GM23338 (cell line): Measurements from ENCODE around the gene CCDC73. TPM values are rescaled to one million over a fixed set of nuclear protein-coding genes. Genes with fewer than 3 reads are reported as not detected.

Source experiments
- ATAC-seq: fragments of 200-7000 bp; cut with Tn5 transposase; 3 replicates; pipeline ENCODE4 v1.9.1; 2020
- DNase-seq: peaks from one replicate; pipeline ENCODE4 v3.0.0-alpha.2; 2015; ENCODE audit warnings: low spot score
- H2AFZ ChIP-seq: fragments of 200-600 bp; sonication (generic); 2 replicates; pipeline ENCODE4 v1.8.0; 2016; ENCODE audit warnings: antibody characterized with exemption, mild to moderate bottlenecking, moderate library complexity
- H3F3A ChIP-seq: fragments of 200-600 bp; sonication (generic); replicated peaks from 2 replicates; pipeline ENCODE4 v1.8.0; 2017; ENCODE audit warnings: antibody characterized with exemption, mixed run types, low read depth
- H3K27ac ChIP-seq: fragments of 200-600 bp; sonication (generic); 2 replicates; pipeline ENCODE4 v1.6.1; 2016; ENCODE audit warnings: low read depth
- H3K27me3 ChIP-seq: fragments of 200-600 bp; sonication (generic); 2 replicates; pipeline ENCODE4 v1.8.0; 2016; ENCODE audit warnings: mild to moderate bottlenecking, mixed run types, moderate library complexity; ENCODE audit not compliant: insufficient read depth
- H3K36me3 ChIP-seq: fragments of 200-600 bp; sonication (generic); 2 replicates; pipeline ENCODE4 v1.8.0; 2016; ENCODE audit warnings: mild to moderate bottlenecking; ENCODE audit not compliant: insufficient read depth
- H3K4me1 ChIP-seq: fragments of 200-600 bp; sonication (generic); 2 replicates; pipeline ENCODE4 v1.8.0; 2016; ENCODE audit warnings: mild to moderate bottlenecking, moderate library complexity; ENCODE audit not compliant: insufficient read depth
- H3K4me2 ChIP-seq: fragments of 200-600 bp; sonication (generic); 2 replicates; pipeline ENCODE4 v1.7.1; 2017; ENCODE audit warnings: mixed run types
- H3K4me3 ChIP-seq: fragments of 200-600 bp; sonication (generic); 2 replicates; pipeline ENCODE4 v1.6.1; 2016; ENCODE audit warnings: mixed run types
- H3K79me2 ChIP-seq: fragments of 200-600 bp; sonication (generic); replicated peaks from 2 replicates; pipeline ENCODE4 v1.8.0; 2017; ENCODE audit warnings: mild to moderate bottlenecking; ENCODE audit not compliant: insufficient read depth
- H3K9me2 ChIP-seq: fragments of 200-600 bp; sonication (generic); 2 replicates; pipeline ENCODE4 v1.8.0; 2017; ENCODE audit not compliant: insufficient read depth
- H4K20me1 ChIP-seq: fragments of 200-600 bp; sonication (generic); replicated peaks from 2 replicates; pipeline ENCODE4 v1.8.0; 2017; ENCODE audit warnings: mild to moderate bottlenecking; ENCODE audit not compliant: insufficient read depth
- H3K27ac Mint-ChIP-seq: 2 replicates; pipeline ENCODE4 v1.8.0; 2020; ENCODE audit warnings: inconsistent platforms, mild to moderate bottlenecking, moderate library complexity, mixed read lengths
- H3K27me3 Mint-ChIP-seq: 3 replicates; pipeline ENCODE4 v1.8.0; 2022; ENCODE audit warnings: low read depth, mild to moderate bottlenecking, moderate library complexity, mixed read lengths, inconsistent platforms; ENCODE audit not compliant: insufficient read depth, poor library complexity
- H3K36me3 Mint-ChIP-seq: 3 replicates; pipeline ENCODE4 v1.8.0; 2021; ENCODE audit warnings: low read depth, mild to moderate bottlenecking, inconsistent platforms, moderate library complexity, mixed read lengths
- H3K4me1 Mint-ChIP-seq: 3 replicates; pipeline ENCODE4 v1.8.0; 2020; ENCODE audit warnings: mild to moderate bottlenecking, inconsistent platforms, mixed read lengths
- H3K4me3 Mint-ChIP-seq: 3 replicates; pipeline ENCODE4 v1.8.0; 2021; ENCODE audit warnings: moderate library complexity, mild to moderate bottlenecking, inconsistent platforms, mixed read lengths
- H3K9me3 Mint-ChIP-seq: 3 replicates; pipeline ENCODE4 v1.8.0; 2020; ENCODE audit warnings: moderate library complexity, mild to moderate bottlenecking, inconsistent platforms, mixed read lengths
- CREB1 ChIP-seq: fragments of 250-450 bp; sonication (Bioruptor Pico); IDR thresholded peaks from 2 replicates; pipeline ENCODE4 v1.5.0; 2020; ENCODE audit warnings: low read depth, mild to moderate bottlenecking, moderate library complexity
- CTCF ChIP-seq, 2 experiments: fragments of 200-600 bp in 1 of 2; sonication (generic) in 1 of 2; conservative IDR thresholded peaks; 2 replicates each; pipeline versions ENCODE4 v1.5.1 to v1.6.1; 2016 to 2017; ENCODE audit warnings: antibody characterized with exemption in 2 of 2, low read depth in 2 of 2, mild to moderate bottlenecking in 2 of 2, moderate library complexity in 1 of 2
- EZH2 ChIP-seq: fragments of 200-600 bp; sonication (generic); IDR thresholded peaks from one replicate; pipeline ENCODE4 v1.8.0; 2017; ENCODE audit warnings: antibody characterized with exemption, mild to moderate bottlenecking, low read depth; ENCODE audit not compliant: unreplicated experiment
- EZH2phosphoT487 ChIP-seq: fragments of 200-600 bp; sonication (generic); IDR thresholded peaks from one replicate; pipeline ENCODE4 v1.8.1; 2018; ENCODE audit warnings: antibody characterized with exemption; ENCODE audit not compliant: unreplicated experiment
- JUNB ChIP-seq: IDR thresholded peaks from one replicate; pipeline ENCODE4 v1.6.1; 2016; ENCODE audit warnings: antibody characterized with exemption; ENCODE audit not compliant: unreplicated experiment
- NANOG ChIP-seq: IDR thresholded peaks from 2 replicates; pipeline ENCODE4 v1.6.1; 2016; ENCODE audit warnings: antibody characterized with exemption, borderline replicate concordance
- POLR2AphosphoS5 ChIP-seq: IDR thresholded peaks from 2 replicates; pipeline ENCODE4 v1.6.1; 2016; ENCODE audit warnings: antibody characterized with exemption, low read depth
- STAT1 ChIP-seq: IDR thresholded peaks from one replicate; pipeline ENCODE4 v1.6.1; 2016; ENCODE audit warnings: antibody characterized with exemption; ENCODE audit not compliant: unreplicated experiment
- ZNF114 ChIP-seq: fragments of 250-450 bp; sonication (Bioruptor Pico); IDR thresholded peaks from 2 replicates; pipeline ENCODE4 v1.5.0; 2020; ENCODE audit warnings: mild to moderate bottlenecking, moderate library complexity
- ZNF331 ChIP-seq: fragments of 250-450 bp; sonication (Bioruptor Pico); IDR thresholded peaks from 2 replicates; pipeline ENCODE4 v1.5.0; 2020; ENCODE audit warnings: low read depth, mild to moderate bottlenecking, moderate library complexity
- ZNF462 ChIP-seq: fragments of 250-450 bp; sonication (Bioruptor Pico); IDR thresholded peaks from 2 replicates; pipeline ENCODE4 v1.5.0; 2020; ENCODE audit warnings: mild to moderate bottlenecking, moderate library complexity
- polyA plus RNA-seq: library from polyadenylated mRNA; unstranded; fragments of >200 nt; fragmentation: Nextera tagmentation; extraction: Ambion mirVana; gene quantifications from 2 replicates; pipeline ENCODE4 v1.2.1, GENCODE V29; 2016
- total RNA-seq: library from RNA; depleted of rRNA; stranded (reverse); fragments of >200 nt; shearing (Covaris generic); gene quantifications from 2 replicates; pipeline ENCODE4 v1.2.3, GENCODE V29; 2014
- TF ChIP-seq, protein P1 (sequence below): IDR thresholded peaks from 2 replicates; pipeline ENCODE4 v1.6.1; 2016; ENCODE audit warnings: antibody characterized with exemption

CCDC73 gene
- total and polyA plus RNA-seq, 2 experiments from 2014 or later: 0.06 TPM; not detected in 1

DNA sequence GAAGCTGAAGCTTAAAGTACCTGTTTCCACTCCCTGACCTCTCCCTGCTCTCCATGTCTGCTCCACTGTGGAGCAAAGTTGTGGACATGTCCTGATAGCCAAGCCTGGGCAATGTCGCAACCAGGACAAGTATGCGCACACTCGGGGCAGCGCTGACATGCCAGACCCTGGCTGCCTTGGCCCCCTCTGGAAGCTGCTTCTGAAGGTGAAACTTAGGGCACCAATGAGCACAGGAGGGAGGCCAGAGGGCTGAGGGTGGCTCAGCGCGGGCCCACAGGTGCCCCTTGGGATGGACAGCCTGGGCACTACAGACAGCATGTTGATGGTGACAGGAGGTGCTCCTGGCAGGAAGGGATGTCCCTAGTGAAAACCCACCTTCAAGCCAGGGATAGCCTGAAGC lies 90.2 kb downstream of the CCDC73 start:
- Histone ChIP-seq H3K79me2 (no peaks in the 10 kb centered on the region), H3K4me3 (no peak overlapping the region), H3K4me2 (no peak overlapping the region), H4K20me1 (no peaks in the 10 kb centered on the region), H2AFZ (no peak overlapping the region), H3K36me3 (no peaks in the 10 kb centered on the region), H3K27ac (no peak overlapping the region), H3K4me1 (no peaks in the 10 kb centered on the region), H3K27me3 (no peaks in the 10 kb centered on the region), H3F3A (no peaks in the 10 kb centered on the region), H3K9me2 (no peaks in the 10 kb centered on the region)
- ATAC-seq (no peak), DNase-seq (no peak)
- no peak overlapping the region for H3K4me3 Mint-ChIP-seq
- no peak for TF ChIP-seq CREB1
- no peak for TF ChIP-seq ZNF331 (CRISPR knock-in tag)
- no peak for TF ChIP-seq CTCF (conservative IDR thresholded peaks at IDR 0.05; ENCODE audit: low read depth in 2 of 2)
- H3K27me3 Mint-ChIP-seq: peaks cover 5% of the 10 kb centered on the region
- H3K4me1 Mint-ChIP-seq: no peaks in the 10 kb centered on the region
- no peak overlapping the region for H3K27ac Mint-ChIP-seq
- peaks cover 20% of the 10 kb centered on the region for H3K9me3 Mint-ChIP-seq
- H3K36me3 Mint-ChIP-seq: peaks cover 10% of the 10 kb centered on the region; the same call in 2 of the 3 replicates

GRCh38 chr11:32701616-32702015 lies 92.8 kb downstream of the CCDC73 start:
- Histone ChIP-seq H3K9me2 (no peaks in the 10 kb centered on the region), H3F3A (no peaks in the 10 kb centered on the region), H3K27ac (no peak overlapping the region), H3K27me3 (no peaks in the 10 kb centered on the region), H3K4me2 (no peak overlapping the region), H3K4me1 (no peaks in the 10 kb centered on the region), H3K79me2 (no peaks in the 10 kb centered on the region), H3K4me3 (no peak overlapping the region), H4K20me1 (no peaks in the 10 kb centered on the region), H2AFZ (no peak overlapping the region), H3K36me3 (no peaks in the 10 kb centered on the region)
- peaks cover 2% of the 10 kb centered on the region for H3K27me3 Mint-ChIP-seq
- no peaks in the 10 kb centered on the region for H3K4me1 Mint-ChIP-seq
- H3K36me3 Mint-ChIP-seq: peaks cover 10% of the 10 kb centered on the region; the same call in 2 of the 3 replicates
- DNase-seq (no peak), ATAC-seq (no peak)
- peaks cover 20% of the 10 kb centered on the region for H3K9me3 Mint-ChIP-seq
- H3K27ac Mint-ChIP-seq: no peak overlapping the region
- H3K4me3 Mint-ChIP-seq: no peak overlapping the region
- no peak for TF ChIP-seq CREB1
- TF ChIP-seq ZNF114 (CRISPR knock-in tag): no peak
- no peak for TF ChIP-seq ZNF462 (CRISPR knock-in tag)
- TF ChIP-seq NANOG: no peak
- TF ChIP-seq EZH2: no peak
- TF ChIP-seq ZNF331 (CRISPR knock-in tag): no peak
- TF ChIP-seq JUNB: no peak
- TF ChIP-seq EZH2phosphoT487: no peak
- no peak for TF ChIP-seq POLR2AphosphoS5
- TF ChIP-seq STAT1: no peak
- TF ChIP-seq, protein P1, sequence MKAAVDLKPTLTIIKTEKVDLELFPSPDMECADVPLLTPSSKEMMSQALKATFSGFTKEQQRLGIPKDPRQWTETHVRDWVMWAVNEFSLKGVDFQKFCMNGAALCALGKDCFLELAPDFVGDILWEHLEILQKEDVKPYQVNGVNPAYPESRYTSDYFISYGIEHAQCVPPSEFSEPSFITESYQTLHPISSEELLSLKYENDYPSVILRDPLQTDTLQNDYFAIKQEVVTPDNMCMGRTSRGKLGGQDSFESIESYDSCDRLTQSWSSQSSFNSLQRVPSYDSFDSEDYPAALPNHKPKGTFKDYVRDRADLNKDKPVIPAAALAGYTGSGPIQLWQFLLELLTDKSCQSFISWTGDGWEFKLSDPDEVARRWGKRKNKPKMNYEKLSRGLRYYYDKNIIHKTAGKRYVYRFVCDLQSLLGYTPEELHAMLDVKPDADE: no peak
